Measurements from ENCODE around the gene CDON.
"Not testable (repeated sequence)": the region's sequence is repeated elsewhere in the genome, so short reads cannot be mapped to it uniquely, and the experiment has no call there.

The CDON gene

GRCh38 chr11:125925247-125925740, 137.4 kb downstream of the CDON start:
- CTCF ChIA-PET: interaction anchor here (1.0 to 4.2 kb wide), 5 partner anchors 12 to 270 kb away, joined by 3 to 38 read pairs (median 4); no protein-coding TSS in a partner anchor
- H3K4me3 Mint-ChIP-seq: no peak overlapping the region

DNA sequence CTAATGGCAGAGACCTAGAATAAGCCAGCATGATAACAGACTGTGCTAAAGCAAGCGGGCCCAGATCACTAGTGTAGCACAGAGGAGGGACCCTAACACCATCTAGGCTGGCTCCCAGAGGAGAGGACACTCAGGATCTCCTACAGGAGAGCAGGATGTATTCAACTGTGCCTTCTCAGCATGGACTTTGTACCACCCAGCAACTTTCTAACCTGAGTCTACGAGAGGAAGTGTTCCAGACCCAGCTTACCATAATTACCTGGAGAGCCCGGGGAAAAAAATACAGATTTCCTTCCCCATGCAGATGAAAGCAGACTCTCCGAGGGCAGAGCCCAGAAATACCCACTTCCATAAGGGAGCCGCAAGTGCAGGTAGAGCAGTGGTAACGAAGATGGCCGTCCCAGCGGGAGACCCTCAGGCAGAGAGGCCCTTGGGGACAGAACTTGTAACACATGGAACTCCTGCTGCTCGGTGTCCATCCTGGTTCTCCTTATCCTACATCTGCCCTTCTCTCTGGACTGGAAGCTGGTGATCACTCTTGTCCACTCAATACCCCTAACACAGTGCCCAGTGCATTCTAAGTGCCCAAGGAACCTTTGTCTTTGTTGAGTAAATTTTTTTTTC, 138.2 kb downstream of the CDON start:
- no peak for DNase-seq
- Mint-ChIP-seq H3K4me3 (no peak overlapping the region), H3K4me1 (no peaks in the 10 kb centered on the region), H3K27me3 (peaks cover 26% of the 10 kb centered on the region), H3K36me3 (no peaks in the 10 kb centered on the region), H3K27ac (no peak overlapping the region), H3K9me3 (no peaks in the 10 kb centered on the region)
- CTCF ChIA-PET: interaction anchor here (1.2 to 4.2 kb wide), 4 partner anchors 13 to 273 kb away, joined by 3 to 38 read pairs (median 8); no protein-coding TSS in a partner anchor

More at GRCh38 chr11:125925247-125925740, 137.4 kb downstream of the CDON start:
- Mint-ChIP-seq H3K36me3 (no peaks in the 10 kb centered on the region), H3K27me3 (peaks cover 33% of the 10 kb centered on the region), H3K4me1 (no peaks in the 10 kb centered on the region), H3K27ac (no peak overlapping the region), H3K9me3 (no peaks in the 10 kb centered on the region)
- no peak for DNase-seq

- Mint-ChIP-seq H3K9me3 (no peaks in the 10 kb centered on the region), H3K4me3 (no peak overlapping the region), H3K27me3 (peaks cover 26% of the 10 kb centered on the region), H3K27ac (no peak overlapping the region), H3K36me3 (no peaks in the 10 kb centered on the region), H3K4me1 (no peaks in the 10 kb centered on the region)
- no peak for DNase-seq
- CTCF ChIA-PET: interaction anchor here (3.4 to 4.2 kb wide), 2 partner anchors 269 to 274 kb away, joined by 11 to 38 read pairs; no protein-coding TSS in a partner anchor
Observed at GRCh38 chr11:125923633-125924032, 139.0 kb downstream of the CDON start.

GRCh38 chr11:125923012-125923579, 139.6 kb downstream of the CDON start:
- Mint-ChIP-seq H3K27ac (no peak overlapping the region), H3K4me1 (no peaks in the 10 kb centered on the region), H3K9me3 (no peaks in the 10 kb centered on the region), H3K27me3 (peaks cover 30% of the 10 kb centered on the region), H3K36me3 (no peaks in the 10 kb centered on the region), H3K4me3 (no peak overlapping the region)
- CTCF ChIA-PET: interaction anchor here (0.6 to 4.2 kb wide), 5 partner anchors 17 to 275 kb away, joined by 3 to 38 read pairs (median 3); partner anchors contain the start of gene PUS3
- DNase-seq: peak; percentile 74

DNA sequence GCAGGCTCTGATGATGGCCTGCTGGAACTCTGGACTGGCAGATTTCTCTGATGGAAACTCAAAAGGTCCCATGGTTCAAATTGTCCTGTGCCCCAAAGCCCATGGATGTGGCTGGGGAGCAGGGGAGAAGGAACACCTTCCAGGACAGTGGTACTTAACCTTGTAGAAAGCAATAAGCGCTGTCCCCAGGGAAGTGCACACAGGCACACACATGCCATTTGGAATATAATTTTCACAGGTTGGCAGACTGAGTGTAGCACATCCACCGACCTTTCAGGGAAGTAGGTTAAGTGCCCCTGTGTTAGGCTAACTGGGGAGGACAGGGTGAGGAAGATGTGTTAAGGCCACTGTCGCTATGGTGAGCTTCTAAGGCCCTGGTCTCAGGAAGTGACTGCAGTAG, 140.5 kb downstream of the CDON start:
- Mint-ChIP-seq H3K27ac (no peak overlapping the region), H3K4me1 (no peaks in the 10 kb centered on the region), H3K27me3 (peaks cover 30% of the 10 kb centered on the region), H3K9me3 (no peaks in the 10 kb centered on the region), H3K4me3 (no peak overlapping the region), H3K36me3 (no peaks in the 10 kb centered on the region)
- no peak for DNase-seq
- CTCF ChIA-PET: interaction anchor here (0.9 to 3.4 kb wide), 5 partner anchors 19 to 279 kb away, joined by 3 to 11 read pairs (median 3); partner anchors contain the start of gene PUS3

DNA sequence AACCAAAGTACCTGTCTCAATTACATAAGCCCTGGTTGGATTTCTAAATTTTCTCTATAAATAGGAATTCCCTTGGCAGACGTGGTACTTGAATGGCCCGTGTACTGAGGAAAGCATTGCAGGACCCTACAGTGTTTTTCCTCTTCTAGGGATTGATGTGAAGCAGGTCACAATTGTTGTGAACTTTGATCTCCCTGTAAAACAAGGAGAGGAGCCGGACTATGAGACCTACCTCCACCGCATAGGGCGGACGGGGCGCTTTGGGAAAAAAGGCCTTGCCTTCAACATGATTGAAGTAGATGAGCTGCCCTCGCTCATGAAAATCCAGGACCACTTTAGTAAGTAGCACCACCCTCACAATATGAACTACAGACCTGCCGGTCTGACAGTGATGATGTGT, 141.6 kb downstream of the CDON start:
- no peaks in the 10 kb centered on the region for H3K36me3 Mint-ChIP-seq
- H3K27ac Mint-ChIP-seq: no peak overlapping the region
- no peak for DNase-seq
- CTCF ChIA-PET: interaction anchor here (0.7 to 3.4 kb wide), 5 partner anchors 18 to 280 kb away, joined by 3 to 11 read pairs (median 3); partner anchors contain the start of gene PUS3
- no peaks in the 10 kb centered on the region for H3K9me3 Mint-ChIP-seq
- H3K4me3 Mint-ChIP-seq: no peak overlapping the region
- peaks cover 24% of the 10 kb centered on the region for H3K27me3 Mint-ChIP-seq
- H3K4me1 Mint-ChIP-seq: no peaks in the 10 kb centered on the region

GRCh38 chr11:125918140-125918840, 144.4 kb downstream of the CDON start:
- Mint-ChIP-seq H3K27ac (no peak overlapping the region), H3K9me3 (no peaks in the 10 kb centered on the region)
- CTCF ChIA-PET: interaction anchor here (1.0 to 1.1 kb wide), 2 partner anchors 23 to 121 kb away, joined by 3 read pairs; no protein-coding TSS in a partner anchor

GRCh38 chr11:125916683-125917347, 145.9 kb downstream of the CDON start:
- DNase-seq: no peak
- Mint-ChIP-seq H3K36me3 (no peaks in the 10 kb centered on the region), H3K9me3 (no peaks in the 10 kb centered on the region), H3K4me1 (no peaks in the 10 kb centered on the region), H3K27ac (no peak overlapping the region), H3K4me3 (no peak overlapping the region), H3K27me3 (peaks cover 21% of the 10 kb centered on the region)
- CTCF ChIA-PET: interaction anchor here (0.5 to 1.1 kb wide), 6 partner anchors 11 to 271 kb away, joined by 3 read pairs; partner anchors contain the start of gene PUS3

More at GRCh38 chr11:125918140-125918840, 144.4 kb downstream of the CDON start:
- H3K27me3 Mint-ChIP-seq: peaks cover 15% of the 10 kb centered on the region
- H3K36me3 Mint-ChIP-seq: no peaks in the 10 kb centered on the region
- H3K4me3 Mint-ChIP-seq: no peak overlapping the region
- no peaks in the 10 kb centered on the region for H3K4me1 Mint-ChIP-seq
- no peak for DNase-seq

DNA sequence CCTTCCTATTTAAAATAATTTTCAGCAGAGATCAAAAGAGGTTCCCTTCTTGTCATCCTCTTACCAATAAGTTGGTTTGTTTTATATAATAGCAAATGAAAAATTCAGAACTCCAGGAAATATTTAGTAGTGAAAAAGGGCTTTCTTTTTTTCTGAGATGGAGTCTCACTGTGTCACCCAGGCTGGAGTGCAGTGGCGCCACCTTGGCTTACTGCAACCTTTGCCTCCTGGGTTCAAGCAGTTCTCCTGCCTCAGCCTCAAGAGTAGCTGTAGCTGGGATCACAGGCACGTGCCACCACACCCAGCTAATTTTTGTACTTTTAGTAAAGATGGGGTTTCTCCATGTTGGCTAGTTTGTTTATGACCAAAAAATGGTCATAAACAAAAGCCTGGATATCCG, 148.1 kb downstream of the CDON start:
- DNase-seq, H3K27ac Mint-ChIP-seq, H3K36me3 Mint-ChIP-seq, H3K9me3 Mint-ChIP-seq, H3K4me1 Mint-ChIP-seq, CTCF ChIA-PET, H3K4me3 Mint-ChIP-seq: not testable (repeated sequence)
- H3K27me3 Mint-ChIP-seq: peaks cover 24% of the 10 kb centered on the region

- CTCF ChIA-PET: interaction anchor here (1.3 kb wide), 1 partner anchor 283 kb away, joined by 6 read pairs; no protein-coding TSS in a partner anchor
- peaks cover 31% of the 10 kb centered on the region for H3K27me3 Mint-ChIP-seq
- DNase-seq: no peak
Observed at GRCh38 chr11:125910226-125910849, 152.3 kb downstream of the CDON start.

More at GRCh38 chr11:125910226-125910849, 152.3 kb downstream of the CDON start:
- no peaks in the 10 kb centered on the region for H3K9me3 Mint-ChIP-seq
- no peak overlapping the region for H3K27ac Mint-ChIP-seq
- H3K4me3 Mint-ChIP-seq: no peak overlapping the region
- no peaks in the 10 kb centered on the region for H3K36me3 Mint-ChIP-seq
- no peaks in the 10 kb centered on the region for H3K4me1 Mint-ChIP-seq

Data from activated naive CD4-positive, alpha-beta T cell treated with anti-CD3 and anti-CD28 coated beads, Interleukin-2, amount 10 ng/mL, durations not matched to agents 7 days and 5 days (primary cell).